AG09309 (cell line): Measurements from ENCODE around the gene SMIM35.
"Not testable (repeated sequence)": the region's sequence is repeated elsewhere in the genome, so short reads cannot be mapped to it uniquely, and the experiment has no call there.

Source experiments
- DNase-seq: peaks from one replicate; pipeline ENCODE4 v3.0.0-alpha.2; 2010; ENCODE audit warnings: low read depth
- H3K4me3 ChIP-seq: 2 replicates; pipeline ENCODE4 v1.5.1; 2011; ENCODE audit warnings: mild to moderate bottlenecking, low read depth, low read length, moderate library complexity; ENCODE audit not compliant: control insufficient read depth
- CTCF ChIP-seq: IDR thresholded peaks from 2 replicates; pipeline ENCODE4 v1.5.1; 2011; ENCODE audit warnings: mild to moderate bottlenecking, low read depth, low read length, inconsistent platforms; ENCODE audit not compliant: insufficient read depth, control insufficient read depth; ENCODE audit errors: missing control alignments

The SMIM35 gene

GRCh38 chr11:118009864-118010737, 76.7 kb downstream of the SMIM35 start:
- no peak for DNase-seq
- no peak for TF ChIP-seq CTCF
- H3K4me3 ChIP-seq: no peak overlapping the region

- H3K4me3 ChIP-seq: no peak overlapping the region
- no peak for DNase-seq
- no peak for TF ChIP-seq CTCF
Observed at GRCh38 chr11:118008271-118008911, 78.4 kb downstream of the SMIM35 start.

DNA sequence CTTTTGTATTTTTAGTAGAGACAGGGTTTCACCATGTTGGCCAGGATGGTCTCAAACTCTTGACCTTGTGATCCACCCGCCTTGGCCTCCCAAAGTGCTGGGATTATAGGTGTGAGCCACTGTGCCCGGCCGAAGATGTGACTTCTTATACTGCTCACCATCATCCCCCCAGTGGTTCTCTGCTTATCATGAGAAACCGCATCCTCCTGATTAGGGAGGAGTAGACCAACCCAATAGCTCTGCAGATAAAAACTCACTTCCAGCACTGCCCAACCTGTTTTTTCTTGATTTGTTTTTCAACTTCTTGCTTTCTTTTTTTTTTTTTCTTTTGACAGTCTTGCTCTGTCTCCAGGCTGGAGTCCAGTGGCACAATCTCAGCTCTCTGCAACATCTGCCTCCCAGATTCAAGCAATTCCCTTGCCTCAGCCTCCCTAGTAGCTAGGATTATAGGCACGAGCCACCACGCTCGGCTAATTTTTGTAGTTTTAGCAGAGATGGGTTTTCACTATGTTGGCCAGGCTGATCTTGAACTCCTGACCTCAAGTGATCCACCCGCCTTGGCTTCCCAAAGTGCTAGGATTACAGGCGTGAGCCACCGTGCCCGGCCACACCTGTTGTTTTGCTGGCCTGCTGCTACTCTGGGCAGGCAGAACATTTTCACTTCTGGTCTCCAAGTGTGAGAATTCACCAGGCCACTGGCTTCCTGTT, 79.0 kb downstream of the SMIM35 start:
- not testable (repeated sequence) for DNase-seq, H3K4me3 ChIP-seq

DNA sequence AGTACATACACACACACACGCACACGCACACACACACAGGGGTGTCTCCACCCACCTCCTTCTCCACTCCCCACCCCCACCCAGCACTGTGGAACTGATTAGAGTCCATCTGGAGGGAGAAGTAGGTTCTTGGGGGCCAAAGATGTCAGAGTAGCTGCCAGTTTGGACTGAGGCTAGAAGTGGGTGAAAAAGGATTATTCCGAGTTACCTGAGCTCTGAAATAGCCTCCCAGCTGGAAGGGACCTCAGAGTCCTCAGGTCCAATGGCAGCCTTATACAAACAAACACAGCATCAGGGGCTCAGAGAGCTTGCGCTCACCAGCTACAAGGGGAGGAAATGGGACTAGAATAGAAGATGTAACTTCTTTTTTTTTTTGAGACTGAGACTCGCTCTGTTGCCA, 79.7 kb downstream of the SMIM35 start:
- H3K4me3 ChIP-seq: no peak overlapping the region
- TF ChIP-seq CTCF: no peak
- DNase-seq: no peak

- DNase-seq: no peak
- H3K4me3 ChIP-seq: no peak overlapping the region
- TF ChIP-seq CTCF: no peak
Observed at GRCh38 chr11:118006153-118006534, 80.6 kb downstream of the SMIM35 start.

DNA sequence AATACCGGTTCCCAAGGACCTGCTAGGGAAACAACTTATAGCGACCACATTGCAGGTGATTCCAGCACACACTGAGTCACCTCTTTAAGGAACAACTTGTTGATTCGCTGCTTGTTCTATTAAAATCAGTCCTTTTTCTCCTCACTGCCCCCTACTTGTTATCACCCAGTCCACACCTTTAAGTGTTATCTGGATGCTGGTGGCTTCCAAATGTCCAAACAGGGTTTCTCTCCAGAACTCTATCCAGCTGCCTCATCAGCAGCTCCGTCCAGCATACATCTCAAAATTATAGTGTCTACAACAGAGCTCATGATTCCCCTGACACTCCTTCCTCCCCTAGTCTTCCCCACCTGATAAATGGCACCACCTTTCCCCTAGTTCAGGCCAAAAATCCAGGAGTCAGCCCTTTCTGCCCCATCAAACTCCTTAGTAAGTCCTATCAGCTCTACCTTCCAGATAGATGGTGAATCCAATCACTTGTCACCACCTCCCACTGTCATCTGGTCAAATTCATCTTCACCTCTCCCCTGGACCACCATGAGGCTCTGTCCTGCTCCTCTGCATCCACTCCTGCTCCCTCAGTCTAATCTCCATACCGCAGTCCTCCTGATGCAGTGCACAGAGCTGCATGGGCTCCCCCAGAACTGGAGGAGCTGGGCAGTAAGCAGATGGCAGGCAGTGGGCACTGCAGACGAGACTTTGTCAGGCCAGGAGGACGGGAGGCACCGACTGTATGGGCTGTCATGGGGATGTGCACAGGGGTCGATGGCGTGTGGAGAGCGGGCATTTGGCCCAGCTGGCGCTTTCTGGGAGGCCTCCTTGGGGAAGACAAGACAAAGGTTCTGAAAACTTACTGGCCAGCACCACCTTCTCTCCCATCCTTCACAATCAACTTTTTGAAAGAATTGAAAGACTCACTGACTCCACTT, 81.3 kb downstream of the SMIM35 start:
- TF ChIP-seq CTCF: no peak
- no peak overlapping the region for H3K4me3 ChIP-seq
- no peak for DNase-seq
